PC-3 (cell line): Measurements from ENCODE around the gene GPBP1L1. TPM values are rescaled to one million over a fixed set of nuclear protein-coding genes. Genes with fewer than 3 reads are reported as not detected.
A peak's percentile ranks its signal among the peaks of the same experiment; 100 is the strongest.
"Not testable (repeated sequence)": the region's sequence is repeated elsewhere in the genome, so short reads cannot be mapped to it uniquely, and the experiment has no call there.

Experiments used
- ATAC-seq: fragments of 200-7000 bp; cut with Tn5 transposase; 2 replicates; pipeline ENCODE4 v1.9.1; 2020; ENCODE audit warnings: mild to moderate bottlenecking, moderate library complexity
- BruUV-seq: library from RNA; stranded (reverse); fragments of 400-500 nt; replicated peaks from 2 replicates; lab custom pipeline; 2021; lab: Mats Ljungman, UMichigan
- CTCF ChIA-PET: fragments of 300-600 bp; sonication (Branson Sonifier 250); formaldehyde crosslinking; loops from one replicate; lab custom pipeline; 2022; ENCODE audit warnings: antibody characterized with exemption; lab: Charles Lee
- POLR2A ChIA-PET: fragments of 300-600 bp; sonication (Branson Sonifier 250); formaldehyde crosslinking; loops from one replicate; lab custom pipeline; 2022; ENCODE audit warnings: antibody characterized with exemption; ENCODE audit not compliant: unreplicated experiment; lab: Charles Lee
- DNase-seq: peaks from one replicate; pipeline ENCODE4 v3.0.0-alpha.2; 2015
- H2AFZ ChIP-seq: fragments of 300-600 bp; sonication (generic); 2 replicates; pipeline ENCODE4 v1.6.0; 2016; ENCODE audit warnings: antibody characterized with exemption, low read length
- H3F3A ChIP-seq: fragments of 300-600 bp; sonication (generic); one replicate; pipeline ENCODE4 v1.6.0; 2017; ENCODE audit warnings: antibody characterized with exemption, low read length, control low read depth, mild to moderate bottlenecking; ENCODE audit not compliant: unreplicated experiment
- H3K27ac ChIP-seq: fragments of 300-600 bp; sonication (generic); 2 replicates; pipeline ENCODE4 v1.5.1; 2016; ENCODE audit warnings: mild to moderate bottlenecking, low read length
- H3K27me3 ChIP-seq: fragments of 300-600 bp; sonication (generic); 2 replicates; pipeline ENCODE4 v1.6.1; 2016; ENCODE audit warnings: low read length, mixed read lengths
- H3K36me3 ChIP-seq: fragments of 300-600 bp; sonication (generic); 2 replicates; pipeline ENCODE4 v1.6.1; 2016; ENCODE audit warnings: low read depth, mixed run types, low read length, mixed read lengths
- H3K4me1 ChIP-seq: fragments of 300-600 bp; sonication (generic); 2 replicates; pipeline ENCODE4 v1.5.1; 2016; ENCODE audit warnings: low read length; ENCODE audit not compliant: insufficient read depth
- H3K4me2 ChIP-seq: fragments of 300-600 bp; sonication (generic); 2 replicates; pipeline ENCODE4 v1.6.0; 2016; ENCODE audit warnings: low read length
- H3K4me3 ChIP-seq: fragments of 300-600 bp; sonication (generic); 2 replicates; pipeline ENCODE4 v1.5.1; 2016; ENCODE audit warnings: mild to moderate bottlenecking, low read length, mixed read lengths
- H3K79me2 ChIP-seq: fragments of 300-600 bp; sonication (generic); 2 replicates; pipeline ENCODE4 v1.6.1; 2017; ENCODE audit warnings: low read length, mixed read lengths
- H3K9ac ChIP-seq: fragments of 300-600 bp; sonication (generic); 2 replicates; pipeline ENCODE4 v1.6.0; 2016; ENCODE audit warnings: mild to moderate bottlenecking, low read length
- H3K9me2 ChIP-seq: fragments of 300-600 bp; sonication (generic); replicated peaks from 2 replicates; pipeline ENCODE4 v1.6.1; 2016; ENCODE audit warnings: mixed run types, low read length, mixed read lengths
- H3K9me3 ChIP-seq: fragments of 300-600 bp; sonication (generic); 2 replicates; pipeline ENCODE4 v1.6.1; 2016; ENCODE audit warnings: low read length, mixed read lengths
- H4K20me1 ChIP-seq: fragments of 300-600 bp; sonication (generic); 2 replicates; pipeline ENCODE4 v1.6.1; 2016; ENCODE audit warnings: low read length, mixed read lengths
- CTCF ChIP-seq: fragments of 300-600 bp; sonication (generic); conservative IDR thresholded peaks from 2 replicates; pipeline ENCODE4 v1.5.1; 2017; ENCODE audit warnings: antibody characterized with exemption, low read depth, mild to moderate bottlenecking, low read length
- EZH2 ChIP-seq: fragments of 300-600 bp; sonication (generic); IDR thresholded peaks from one replicate; pipeline ENCODE4 v1.6.1; 2017; ENCODE audit warnings: antibody characterized with exemption, mild to moderate bottlenecking, low read length; ENCODE audit not compliant: unreplicated experiment
- EZH2phosphoT487 ChIP-seq: fragments of 300-600 bp; sonication (generic); IDR thresholded peaks from 2 replicates; pipeline ENCODE4 v1.6.1; 2018; ENCODE audit warnings: mild to moderate bottlenecking, antibody characterized with exemption, low read length, borderline replicate concordance
- intact Hi-C: fragments of 100-400 bp; cut with micrococcal nuclease; formaldehyde crosslinking; loops from 2 replicates; pipeline ENCODE4 v1.9.0; 2023
- total RNA-seq: library from RNA; depleted of rRNA; stranded (reverse); fragments of >200 nt; gene quantifications from 2 replicates; pipeline ENCODE4 v1.2.3, GENCODE V29; 2014

Gene GPBP1L1
- total RNA-seq, 1 experiment from 2014 or later: 63.0 TPM

- peaks cover 60% of the 10 kb centered on the region for H4K20me1 ChIP-seq
- H3K4me2 ChIP-seq: peak overlapping the region; percentile 13; the same call in 1 of the 2 replicates
- no peaks in the 10 kb centered on the region for H3F3A ChIP-seq
- peaks cover 27% of the 10 kb centered on the region for H3K4me1 ChIP-seq
- H3K27ac ChIP-seq: no peak overlapping the region
- H3K9ac ChIP-seq: no peak overlapping the region
- POLR2A ChIA-PET: no interaction called here
- intact Hi-C loops: no loop called here
- H3K36me3 ChIP-seq: peaks cover 7% of the 10 kb centered on the region; the same call in 1 of the 2 replicates
- no peaks in the 10 kb centered on the region for H3K27me3 ChIP-seq
- DNase-seq (peak; percentile 35), ATAC-seq (no peak)
- peaks cover 99% of the 10 kb centered on the region for H3K79me2 ChIP-seq
- TF ChIP-seq CTCF (no peak), EZH2phosphoT487 (no peak), EZH2 (no peak)
- H3K9me2 ChIP-seq: no peaks in the 10 kb centered on the region
- H3K4me3 ChIP-seq: no peak overlapping the region
- CTCF ChIA-PET: no interaction called here
- H2AFZ ChIP-seq: no peak overlapping the region
- H3K9me3 ChIP-seq: no peaks in the 10 kb centered on the region
- no TSS peak for BruUV-seq
Measured at GRCh38 chr1:45679123-45679522, 7.2 kb downstream of the GPBP1L1 start.

DNA sequence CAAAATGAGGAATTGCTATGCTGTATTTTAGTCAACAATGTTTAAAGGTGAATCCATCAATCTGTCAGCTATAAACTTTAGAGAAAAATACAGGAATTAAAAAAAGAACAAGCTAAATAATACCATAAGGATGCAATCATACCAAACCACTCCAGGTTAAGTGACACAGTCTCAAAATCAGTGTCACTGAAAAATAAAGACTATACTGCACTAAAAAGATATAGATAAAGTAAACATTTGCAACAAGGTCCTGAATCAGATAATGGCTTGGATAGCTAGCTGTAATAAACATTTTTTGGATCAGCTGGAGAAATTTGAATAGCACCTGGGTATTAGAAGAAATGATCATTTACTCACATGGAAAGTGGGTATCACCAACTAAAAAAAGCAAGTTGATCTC lies 7.8 kb downstream of the GPBP1L1 start:
- Histone ChIP-seq H3K27ac (no peak overlapping the region), H2AFZ (no peak overlapping the region), H3K36me3 (peaks cover 11% of the 10 kb centered on the region; the same call in 1 of the 2 replicates), H3K9me3 (no peaks in the 10 kb centered on the region), H3F3A (no peaks in the 10 kb centered on the region), H3K4me3 (no peak overlapping the region), H3K9ac (no peak overlapping the region), H3K4me2 (no peak overlapping the region), H3K9me2 (no peaks in the 10 kb centered on the region), H4K20me1 (peaks cover 66% of the 10 kb centered on the region), H3K27me3 (no peaks in the 10 kb centered on the region), H3K79me2 (peaks cover 99% of the 10 kb centered on the region), H3K4me1 (peaks cover 26% of the 10 kb centered on the region)
- ChIA-PET POLR2A (interaction anchor here (0.6 kb wide), 1 partner anchor 170 kb away, joined by 6 read pairs; no protein-coding TSS in a partner anchor), CTCF (no interaction called here)
- TF ChIP-seq EZH2phosphoT487: no peak
- TF ChIP-seq EZH2: no peak
- no peak for TF ChIP-seq CTCF
- ATAC-seq (no peak), DNase-seq (no peak)
- no TSS peak for BruUV-seq
- intact Hi-C loops: no loop called here

DNA sequence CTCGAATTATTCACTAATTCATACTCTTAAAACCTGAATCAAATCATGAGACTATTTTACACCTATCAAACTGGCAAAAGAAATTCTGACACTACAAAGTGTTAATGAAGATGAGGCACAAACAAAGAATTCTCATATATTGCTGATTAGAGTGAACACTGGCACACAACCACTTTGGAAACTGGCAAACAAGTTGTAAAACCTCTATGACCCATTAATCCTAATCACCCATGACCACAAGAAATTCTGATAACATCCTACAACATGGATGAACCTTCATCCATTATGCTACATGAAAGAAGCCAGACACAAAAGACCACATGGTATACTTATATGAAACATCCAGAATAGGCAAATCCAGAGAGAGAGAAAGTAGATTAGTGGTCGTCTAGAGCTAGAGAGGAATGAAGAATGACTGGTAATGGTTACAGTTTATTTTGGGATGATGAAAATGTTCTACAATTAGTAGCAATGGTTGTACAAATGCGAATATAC lies 8.5 kb downstream of the GPBP1L1 start:
- Histone ChIP-seq H3K36me3 (peaks cover 14% of the 10 kb centered on the region; the same call in 1 of the 2 replicates), H4K20me1 (peaks cover 70% of the 10 kb centered on the region), H3K9me3 (no peaks in the 10 kb centered on the region), H3K27me3 (no peaks in the 10 kb centered on the region), H3K9me2 (no peaks in the 10 kb centered on the region), H2AFZ (no peak overlapping the region), H3K4me1 (peaks cover 26% of the 10 kb centered on the region), H3K79me2 (peaks cover 99% of the 10 kb centered on the region), H3K27ac (no peak overlapping the region), H3F3A (no peaks in the 10 kb centered on the region), H3K9ac (no peak overlapping the region), H3K4me2 (no peak overlapping the region), H3K4me3 (no peak overlapping the region)
- no peak for DNase-seq
- POLR2A ChIA-PET: interaction anchor here (0.6 kb wide), 2 partner anchors 88 to 169 kb away, joined by 5 to 6 read pairs; no protein-coding TSS in a partner anchor
- TF ChIP-seq CTCF (no peak), EZH2 (no peak), EZH2phosphoT487 (no peak)
- ATAC-seq: no peak
- CTCF ChIA-PET: no interaction called here
- intact Hi-C loops: no loop called here
- BruUV-seq: no TSS peak

GRCh38 chr1:45676553-45676952 lies 9.8 kb downstream of the GPBP1L1 start:
- Histone ChIP-seq H4K20me1 (peaks cover 64% of the 10 kb centered on the region), H3K79me2 (peaks cover 99% of the 10 kb centered on the region), H3K4me1 (peaks cover 22% of the 10 kb centered on the region), H3K36me3 (peaks cover 17% of the 10 kb centered on the region; the same call in 1 of the 2 replicates)
- H3K9me3 ChIP-seq, H3K4me2 ChIP-seq, H3K9me2 ChIP-seq, DNase-seq, H3F3A ChIP-seq, H3K4me3 ChIP-seq, POLR2A ChIA-PET, H2AFZ ChIP-seq, H3K9ac ChIP-seq, BruUV-seq, CTCF ChIA-PET, intact Hi-C loops, H3K27ac ChIP-seq, H3K27me3 ChIP-seq, ATAC-seq: not testable (repeated sequence)
